HG02884 (cell line): ENCODE data around the gene ERC2.

Experiments
- ATAC-seq: cut with Tn5 transposase; IDR thresholded peaks from one replicate; pipeline ENCODE4 v1.9.1; 2021; ENCODE audit warnings: mild to moderate bottlenecking, moderate library complexity; ENCODE audit not compliant: unreplicated experiment

Gene ERC2

GRCh38 chr3:55899887-55900286 lies 568.4 kb downstream of the ERC2 start:
- no peak for ATAC-seq

GRCh38 chr3:55897573-55898224 lies 570.6 kb downstream of the ERC2 start:
- no peak for ATAC-seq

GRCh38 chr3:55895897-55896566 lies 572.2 kb downstream of the ERC2 start:
- no peak for ATAC-seq

GRCh38 chr3:55894605-55895004 lies 573.7 kb downstream of the ERC2 start:
- ATAC-seq: no peak

- no peak for ATAC-seq
Measured at GRCh38 chr3:55893045-55893664, 575.1 kb downstream of the ERC2 start.

GRCh38 chr3:55891106-55891505 lies 577.2 kb downstream of the ERC2 start:
- ATAC-seq: no peak

- no peak for ATAC-seq
Measured at GRCh38 chr3:55888282-55888885, 579.9 kb downstream of the ERC2 start.

- no peak for ATAC-seq
Measured at GRCh38 chr3:55885721-55886120, 582.5 kb downstream of the ERC2 start.

- no peak for ATAC-seq
Measured at GRCh38 chr3:55884491-55885285, 583.6 kb downstream of the ERC2 start.

- ATAC-seq: no peak
Measured at GRCh38 chr3:55884066-55884465, 584.2 kb downstream of the ERC2 start.

- no peak for ATAC-seq
Measured at GRCh38 chr3:55882006-55882405, 586.3 kb downstream of the ERC2 start.

- no peak for ATAC-seq
Measured at GRCh38 chr3:55880357-55880756, 587.9 kb downstream of the ERC2 start.

- ATAC-seq: no peak
Measured at GRCh38 chr3:55879901-55880331, 588.4 kb downstream of the ERC2 start.

- ATAC-seq: no peak
Measured at GRCh38 chr3:55877703-55878102, 590.6 kb downstream of the ERC2 start.

- ATAC-seq: no peak
Measured at GRCh38 chr3:55876560-55876959, 591.7 kb downstream of the ERC2 start.

GRCh38 chr3:55875113-55875512 lies 593.2 kb downstream of the ERC2 start:
- no peak for ATAC-seq

- no peak for ATAC-seq
Measured at GRCh38 chr3:55873523-55874254, 594.6 kb downstream of the ERC2 start.

GRCh38 chr3:55870594-55870993 lies 597.7 kb downstream of the ERC2 start:
- ATAC-seq: no peak

GRCh38 chr3:55868347-55868746 lies 599.9 kb downstream of the ERC2 start:
- no peak for ATAC-seq

- no peak for ATAC-seq
Measured at GRCh38 chr3:55863028-55863427, 605.2 kb downstream of the ERC2 start.
